ENCODE measurements around the gene EGFL6.
"Not testable (repeated sequence)": the region's sequence is repeated elsewhere in the genome, so short reads cannot be mapped to it uniquely, and the experiment has no call there.

Gene EGFL6

GRCh38 chrX:13597874-13598273 is 28.5 kb downstream of the EGFL6 start:
- FAIRE-seq, result no peak

- FAIRE-seq, result peak; percentile 98
Observed at GRCh38 chrX:13598877-13599276, 29.5 kb downstream of the EGFL6 start.

GRCh38 chrX:13599491-13599890 is 30.1 kb downstream of the EGFL6 start:
- FAIRE-seq, result no peak

- no peak for FAIRE-seq
Observed at GRCh38 chrX:13605611-13606010, 36.2 kb downstream of the EGFL6 start.

GRCh38 chrX:13607331-13607995 is 38.1 kb downstream of the EGFL6 start:
- FAIRE-seq, result no peak

- no peak for FAIRE-seq
Observed at GRCh38 chrX:13607996-13608365, 38.6 kb downstream of the EGFL6 start.

GRCh38 chrX:13614154-13614553 is 44.8 kb downstream of the EGFL6 start:
- no peak for FAIRE-seq

- no peak for FAIRE-seq
Observed at GRCh38 chrX:13620207-13620606, 50.8 kb downstream of the EGFL6 start.

GRCh38 chrX:13622401-13622964 is 53.1 kb downstream of the EGFL6 start:
- no peak for FAIRE-seq

- FAIRE-seq, result no peak
Observed at GRCh38 chrX:13627306-13627705, 57.9 kb downstream of the EGFL6 start.

GRCh38 chrX:13637224-13637623 is 67.8 kb downstream of the EGFL6 start:
- FAIRE-seq, result not testable (repeated sequence)

- no peak for FAIRE-seq
Observed at GRCh38 chrX:13638021-13638420, 68.6 kb downstream of the EGFL6 start.

- no peak for FAIRE-seq
Observed at GRCh38 chrX:13638826-13639225, 69.4 kb downstream of the EGFL6 start.

GRCh38 chrX:13641684-13642083 is 72.3 kb downstream of the EGFL6 start:
- not testable (repeated sequence) for FAIRE-seq

GRCh38 chrX:13645464-13646153 is 76.2 kb downstream of the EGFL6 start:
- FAIRE-seq, result no peak

GRCh38 chrX:13646154-13646549 is 76.8 kb downstream of the EGFL6 start:
- peak; percentile 76 for FAIRE-seq

GRCh38 chrX:13647709-13648212 is 78.4 kb downstream of the EGFL6 start:
- no peak for FAIRE-seq

GRCh38 chrX:13648336-13648735 is 78.9 kb downstream of the EGFL6 start:
- not testable (repeated sequence) for FAIRE-seq

GRCh38 chrX:13649838-13650237 is 80.4 kb downstream of the EGFL6 start:
- FAIRE-seq, result no peak

GRCh38 chrX:13650318-13650717 is 80.9 kb downstream of the EGFL6 start:
- no peak for FAIRE-seq

- FAIRE-seq, result no peak
Observed at GRCh38 chrX:13651150-13651549, 81.7 kb downstream of the EGFL6 start.

- FAIRE-seq, result no peak
Observed at GRCh38 chrX:13652287-13652793, 82.9 kb downstream of the EGFL6 start.

GRCh38 chrX:13652850-13653693 is 83.7 kb downstream of the EGFL6 start, which contains the start of gene TCEANC:
Gene TCEANC (plus strand): TSS chrX:13653141. CDS start chrX:13662509, 9,368 bp downstream.
- FAIRE-seq, result peak; percentile 98
